Panc1 (cell line): ENCODE data around the gene PARG.
"Not testable (repeated sequence)": the region's sequence is repeated elsewhere in the genome, so short reads cannot be mapped to it uniquely, and the experiment has no call there.

Source experiments
- CTCF ChIP-seq: fragments of 450-650 bp; IDR thresholded peaks from 2 replicates; pipeline ENCODE4 v1.5.1; 2017; ENCODE audit warnings: mild to moderate bottlenecking
- REST ChIP-seq, 2 experiments: IDR thresholded peaks; 2 replicates each; pipeline ENCODE4 v1.6.1; 2011 to 2012; ENCODE audit warnings: low read depth in 2 of 2, control low read depth in 1 of 2, low read length in 1 of 2, mild to moderate bottlenecking in 1 of 2, moderate library complexity in 1 of 2; ENCODE audit not compliant: insufficient read depth in 1 of 2

DNA sequence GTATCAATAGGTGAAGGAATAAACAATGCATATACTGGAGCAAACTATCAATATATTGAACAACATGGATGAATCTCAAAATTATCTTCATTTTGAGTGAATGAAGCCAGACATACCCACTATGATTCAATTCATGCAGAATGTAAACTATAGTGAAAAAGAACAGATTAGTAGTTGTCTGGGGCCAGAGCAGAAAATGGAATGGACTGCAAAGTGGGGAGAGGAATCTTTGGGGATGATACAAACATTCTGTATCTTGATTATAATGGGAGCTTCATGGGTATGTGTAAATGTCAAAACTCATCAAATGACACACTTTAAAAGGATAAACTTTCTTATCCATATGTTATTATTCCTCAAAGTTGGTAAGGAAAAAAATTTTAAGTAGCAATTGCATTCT is 23.9 kb downstream of the PARG start:
- TF ChIP-seq CTCF; REST (IDR thresholded peaks at IDR 0.05; ENCODE audit: insufficient read depth in 1 of 2, low read depth in 2 of 2, low read length in 1 of 2): not testable (repeated sequence)
